ENCODE results near the gene TRIM17. TPM values are rescaled to one million over a fixed set of nuclear protein-coding genes. Genes with fewer than 3 reads are reported as not detected.

Gene TRIM17
- total and polyA plus RNA-seq, 9 of the 15 experiments (the other 6 are each of a cell fraction or from before 2014, with no cell fraction given), result not detected

GRCh38 chr1:228420968-228421826, 4.5 kb upstream of the TRIM17 start (continued):
- TF ChIP-seq TBL1XR1 (IDR thresholded peaks at IDR 0.05; ENCODE audit: low read length in 2 of 2) (no peak), GTF2E2 (tag; IDR thresholded peaks at IDR 0.05) (no peak), EGR1 (conservative IDR thresholded peaks at IDR 0.05) (peak; percentile 67), ZNF184 (CRISPR knock-in tag; IDR thresholded peaks at IDR 0.05) (no peak), CBFB (CRISPR knock-in tag; IDR thresholded peaks at IDR 0.05) (0 out of 2 replicates have a peak, but pooled peaks have one; percentile 60), ZNF449 (CRISPR knock-in tag; IDR thresholded peaks at IDR 0.05) (no peak), IRF2 (CRISPR knock-in tag; IDR thresholded peaks at IDR 0.05) (no peak), MCM3 (IDR thresholded peaks at IDR 0.05) (no peak), HDAC3 (IDR thresholded peaks at IDR 0.05; ENCODE audit: borderline replicate concordance, partially characterized antibody) (peak; percentile 31), ELF4 (CRISPR knock-in tag; IDR thresholded peaks at IDR 0.05) (no peak), BMI1 (IDR thresholded peaks at IDR 0.05; ENCODE audit: low read length) (no peak), SMARCC2 (IDR thresholded peaks at IDR 0.05; ENCODE audit: low read depth) (peak; percentile 63; the same call in 1 of the 2 replicates), RBM22 (IDR thresholded peaks at IDR 0.05; ENCODE audit: low read depth, low read length, poor library complexity, severe bottlenecking) (no peak), NBN (IDR thresholded peaks at IDR 0.05; ENCODE audit: low read depth) (no peak), PTRF (tag; IDR thresholded peaks at IDR 0.05) (no peak), ARID1B (IDR thresholded peaks at IDR 0.05) (peak; percentile 95), BCL6 (CRISPR knock-in tag; IDR thresholded peaks at IDR 0.05) (no peak), HSF4 (CRISPR knock-in tag; IDR thresholded peaks at IDR 0.05; ENCODE audit: borderline replicate concordance) (no peak), NR0B1 (IDR thresholded peaks at IDR 0.05; ENCODE audit: partially characterized antibody) (no peak), ZNF644 (tag; IDR thresholded peaks at IDR 0.05; ENCODE audit: low read depth) (no peak), RFX5 (IDR thresholded peaks at IDR 0.05; ENCODE audit: low read depth, low read length) (no peak), HOXB6 (CRISPR knock-in tag; IDR thresholded peaks at IDR 0.05; ENCODE audit: borderline replicate concordance) (no peak), GTF2F1 (IDR thresholded peaks at IDR 0.05; ENCODE audit: low read depth, low read length) (no peak), KDM2B (CRISPR knock-in tag; IDR thresholded peaks at IDR 0.05) (no peak), SNAPC5 (CRISPR knock-in tag; IDR thresholded peaks at IDR 0.05) (no peak)
- TF ChIP-seq, protein P1, sequence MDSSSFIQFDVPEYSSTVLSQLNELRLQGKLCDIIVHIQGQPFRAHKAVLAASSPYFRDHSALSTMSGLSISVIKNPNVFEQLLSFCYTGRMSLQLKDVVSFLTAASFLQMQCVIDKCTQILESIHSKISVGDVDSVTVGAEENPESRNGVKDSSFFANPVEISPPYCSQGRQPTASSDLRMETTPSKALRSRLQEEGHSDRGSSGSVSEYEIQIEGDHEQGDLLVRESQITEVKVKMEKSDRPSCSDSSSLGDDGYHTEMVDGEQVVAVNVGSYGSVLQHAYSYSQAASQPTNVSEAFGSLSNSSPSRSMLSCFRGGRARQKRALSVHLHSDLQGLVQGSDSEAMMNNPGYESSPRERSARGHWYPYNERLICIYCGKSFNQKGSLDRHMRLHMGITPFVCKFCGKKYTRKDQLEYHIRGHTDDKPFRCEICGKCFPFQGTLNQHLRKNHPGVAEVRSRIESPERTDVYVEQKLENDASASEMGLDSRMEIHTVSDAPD (CRISPR knock-in tag; IDR thresholded peaks at IDR 0.05), result no peak

Data from K562 (cell line).